Activated naive CD8-positive, alpha-beta T cell treated with anti-CD3 and anti-CD28 coated beads for 36 hours (primary cell): Measurements from ENCODE around the gene RLN3. TPM values are rescaled to one million over a fixed set of nuclear protein-coding genes. Genes with fewer than 3 reads are reported as not detected.

ENCODE experiments used
- DNase-seq: peaks from one replicate; pipeline ENCODE4 v3.0.0; 2021
- H3K27ac Mint-ChIP-seq: one replicate; pipeline ENCODE4 v1.8.0; 2022; ENCODE audit warnings: mild to moderate bottlenecking, moderate library complexity, mixed read lengths
- H3K27me3 Mint-ChIP-seq: one replicate; pipeline ENCODE4 v1.8.0; 2022; ENCODE audit warnings: mild to moderate bottlenecking, mixed read lengths
- H3K36me3 Mint-ChIP-seq: one replicate; pipeline ENCODE4 v1.8.0; 2021; ENCODE audit warnings: mild to moderate bottlenecking, mixed read lengths
- H3K4me1 Mint-ChIP-seq: one replicate; pipeline ENCODE4 v1.8.0; 2021; ENCODE audit warnings: mixed read lengths
- H3K4me3 Mint-ChIP-seq: one replicate; pipeline ENCODE4 v1.8.0; 2022; ENCODE audit warnings: mild to moderate bottlenecking, moderate library complexity, mixed read lengths
- H3K9me3 Mint-ChIP-seq: one replicate; pipeline ENCODE4 v1.8.0; 2022; ENCODE audit warnings: mixed read lengths
- total RNA-seq, 2 experiments: library from RNA; stranded (reverse); gene quantifications; one replicate each; pipeline ENCODE4 v1.2.3, GENCODE V29; 2021

The RLN3 gene
- total RNA-seq, 2 experiments from 2014 or later = not detected

- no peaks in the 10 kb centered on the region for H3K4me1 Mint-ChIP-seq
- peaks cover 9% of the 10 kb centered on the region for H3K27me3 Mint-ChIP-seq
- no peak for DNase-seq
- H3K36me3 Mint-ChIP-seq = no peaks in the 10 kb centered on the region
- no peaks in the 10 kb centered on the region for H3K9me3 Mint-ChIP-seq
- H3K4me3 Mint-ChIP-seq = no peak overlapping the region
- H3K27ac Mint-ChIP-seq = no peak overlapping the region
These were observed 38.2 kb downstream of the RLN3 start for GRCh38 chr19:14066134-14066533.

- H3K27ac Mint-ChIP-seq = no peak overlapping the region
- H3K36me3 Mint-ChIP-seq = no peaks in the 10 kb centered on the region
- DNase-seq = no peak
- peaks cover 16% of the 10 kb centered on the region for H3K4me1 Mint-ChIP-seq
- H3K9me3 Mint-ChIP-seq = no peaks in the 10 kb centered on the region
- no peaks in the 10 kb centered on the region for H3K27me3 Mint-ChIP-seq
- no peak overlapping the region for H3K4me3 Mint-ChIP-seq
These were observed 42.5 kb downstream of the RLN3 start for GRCh38 chr19:14070268-14071050.

DNA sequence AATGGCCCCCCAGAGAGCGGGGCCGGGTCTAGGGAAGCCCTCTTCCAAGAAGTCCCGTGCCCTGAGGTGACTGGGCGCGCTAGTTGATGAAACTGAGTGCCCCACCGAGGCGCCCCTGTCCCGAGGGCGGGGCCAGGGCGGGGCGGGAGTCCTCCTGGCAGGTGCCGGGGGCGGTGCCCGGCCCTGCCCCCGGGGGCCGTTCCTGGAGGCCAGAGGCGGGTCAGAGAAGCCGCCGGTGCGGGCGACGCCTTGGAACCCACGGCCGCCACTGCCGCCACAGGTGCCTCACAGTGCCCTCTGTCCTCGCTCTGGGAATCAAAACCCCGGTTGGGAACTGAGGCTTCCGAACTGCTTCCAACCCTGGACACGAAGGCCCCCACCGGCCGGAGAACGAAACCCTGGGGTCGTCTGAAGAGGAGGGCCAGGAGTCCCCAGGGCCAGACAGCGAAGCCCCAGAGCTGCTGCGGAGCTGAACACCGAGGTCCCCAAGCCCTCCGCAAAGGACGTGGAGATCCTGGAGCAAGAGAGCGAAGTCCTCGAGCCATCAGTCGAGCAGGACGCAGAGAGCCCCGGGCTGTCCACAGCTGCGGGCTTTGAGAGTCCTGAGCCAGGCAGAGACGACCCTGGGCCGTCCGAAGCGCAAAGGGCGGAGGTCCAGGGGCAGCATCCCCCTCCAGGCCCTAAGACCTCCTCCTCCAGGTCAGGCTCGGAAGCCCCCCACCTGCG is 44.8 kb downstream of the RLN3 start, which contains the start of gene MISP3:
Gene MISP3 (plus strand): TSS at position 252 of the 726 bp plus-strand sequence. CDS start 524 bp downstream, outside the sequence.
- Mint-ChIP-seq H3K4me1 (peaks cover 16% of the 10 kb centered on the region), H3K27me3 (no peaks in the 10 kb centered on the region), H3K4me3 (peak within 1 kb of the TSS; percentile 89), H3K9me3 (no peaks in the 10 kb centered on the region), H3K27ac (no peak within 1 kb of the TSS), H3K36me3 (no peaks in the 10 kb centered on the region)
- peak; percentile 47 for DNase-seq

GRCh38 chr19:14073261-14073924 is 45.4 kb downstream of the RLN3 start:
- Mint-ChIP-seq H3K9me3 (no peaks in the 10 kb centered on the region), H3K27ac (no peak overlapping the region), H3K27me3 (no peaks in the 10 kb centered on the region), H3K36me3 (no peaks in the 10 kb centered on the region), H3K4me1 (peaks cover 16% of the 10 kb centered on the region), H3K4me3 (peak overlapping the region; percentile 89)
- DNase-seq = peak; percentile 85

- Mint-ChIP-seq H3K36me3 (no peaks in the 10 kb centered on the region), H3K9me3 (no peaks in the 10 kb centered on the region)
- DNase-seq = no peak
These were observed 46.2 kb downstream of the RLN3 start for GRCh38 chr19:14073925-14074838.

DNA sequence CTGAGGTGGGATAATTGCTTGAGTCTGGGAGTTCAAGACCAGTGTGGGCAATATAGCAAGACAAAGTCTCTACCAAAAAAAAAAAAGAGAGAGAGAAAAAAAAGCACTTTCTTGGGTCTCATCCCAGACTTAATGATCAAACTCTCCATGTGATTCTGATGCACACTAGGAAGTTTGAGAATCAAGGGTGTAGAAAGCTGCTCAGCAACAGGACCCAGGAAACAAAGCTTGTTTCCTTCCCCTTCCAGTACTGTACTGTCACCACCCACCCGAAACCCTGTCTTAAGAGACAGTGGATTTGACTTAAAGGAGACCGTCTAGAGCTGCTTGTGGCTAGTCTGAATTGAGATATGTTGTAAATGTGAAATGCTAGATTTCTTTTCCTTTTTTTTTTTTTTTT is 50.5 kb downstream of the RLN3 start:
- H3K4me3 Mint-ChIP-seq = no peak overlapping the region
- H3K36me3 Mint-ChIP-seq = no peaks in the 10 kb centered on the region
- no peaks in the 10 kb centered on the region for H3K9me3 Mint-ChIP-seq
- DNase-seq = no peak
- H3K4me1 Mint-ChIP-seq = peaks cover 22% of the 10 kb centered on the region
- no peak overlapping the region for H3K27ac Mint-ChIP-seq
- no peaks in the 10 kb centered on the region for H3K27me3 Mint-ChIP-seq

More at GRCh38 chr19:14073925-14074838, 46.2 kb downstream of the RLN3 start:
- Mint-ChIP-seq H3K4me3 (peak overlapping the region; percentile 89), H3K27ac (peak overlapping the region; percentile 64), H3K4me1 (peaks cover 16% of the 10 kb centered on the region), H3K27me3 (no peaks in the 10 kb centered on the region)

Other genes starting within 250 kb of the RLN3 start
- gene ZSWIM4, start 232.7 kb upstream of the RLN3 start, total RNA-seq = 1 to 10 TPM; 4.3 to 4.4 TPM
- gene NANOS3, start 151.0 kb upstream of the RLN3 start, total RNA-seq = under 1 TPM; 0.70 to 0.80 TPM
- gene BRME1, start 122.0 kb upstream of the RLN3 start, total RNA-seq = 1 to 10 TPM; 6.9 to 7.3 TPM
- gene CC2D1A, start 121.9 kb upstream of the RLN3 start, total RNA-seq = 10 to 100 TPM; 24.4 to 25.0 TPM
- not detected for gene PODNL1, start 89.7 kb upstream of the RLN3 start, total RNA-seq
- 10 to 100 TPM; 54.3 to 54.6 TPM for gene DCAF15, start 75.6 kb upstream of the RLN3 start, total RNA-seq
- 10 to 100 TPM in 1 of 2 experiments, 1 to 10 TPM in 1; 9.9 to 11.4 TPM for gene RFX1, start 21.8 kb upstream of the RLN3 start, total RNA-seq
- gene IL27RA, start 3.6 kb downstream of the RLN3 start, total RNA-seq = 10 to 100 TPM; 48.2 to 48.5 TPM
- not detected for gene PALM3, start 33.9 kb downstream of the RLN3 start, total RNA-seq
- under 1 TPM; 0.20 to 0.31 TPM for gene MISP3, start 44.6 kb downstream of the RLN3 start, total RNA-seq
- gene C19orf67, start 57.6 kb downstream of the RLN3 start, total RNA-seq = not detected
- gene SAMD1, start 62.6 kb downstream of the RLN3 start, total RNA-seq = 10 to 100 TPM; 66.7 to 68.0 TPM
- gene PRKACA, start 89.6 kb downstream of the RLN3 start, total RNA-seq = 10 to 100 TPM; 54.3 to 56.0 TPM
- 10 to 100 TPM; 77.5 to 78.5 TPM for gene ASF1B, start 108.4 kb downstream of the RLN3 start, total RNA-seq
- gene ADGRL1, start 178.0 kb downstream of the RLN3 start, total RNA-seq = 1 to 10 TPM; 8.5 to 9.5 TPM